KMS-11 (cell line): ENCODE measurements around the gene OTOF.

Experiments used
- H2AFZ ChIP-seq: fragments of 200-600 bp; sonication (generic); 2 replicates; pipeline ENCODE4 v1.6.1; 2016; ENCODE audit warnings: antibody characterized with exemption, mixed run types, low read depth
- H3K27ac ChIP-seq: fragments of 200-600 bp; sonication (generic); 2 replicates; pipeline ENCODE4 v1.6.1; 2016; ENCODE audit warnings: mild to moderate bottlenecking, mixed run types
- H3K27me3 ChIP-seq: fragments of 200-600 bp; sonication (generic); 2 replicates; pipeline ENCODE4 v1.6.1; 2017; ENCODE audit warnings: mild to moderate bottlenecking, low read depth, mixed run types, moderate library complexity; ENCODE audit not compliant: insufficient read depth
- H3K36me3 ChIP-seq: fragments of 200-600 bp; sonication (generic); 2 replicates; pipeline ENCODE4 v1.6.1; 2017; ENCODE audit warnings: mild to moderate bottlenecking, mixed run types; ENCODE audit not compliant: insufficient read depth
- H3K4me1 ChIP-seq: fragments of 200-600 bp; sonication (generic); 2 replicates; pipeline ENCODE4 v1.6.1; 2016; ENCODE audit warnings: mild to moderate bottlenecking, low read depth, mixed run types; ENCODE audit not compliant: poor library complexity, severe bottlenecking
- H3K4me2 ChIP-seq: fragments of 200-600 bp; sonication (generic); 2 replicates; pipeline ENCODE4 v1.7.0; 2016; ENCODE audit warnings: mild to moderate bottlenecking, mixed run types
- H3K4me3 ChIP-seq: fragments of 200-600 bp; sonication (generic); IDR thresholded peaks from 2 replicates; pipeline ENCODE4 v1.6.1; 2017; ENCODE audit warnings: low read depth, low read length, mixed read lengths; ENCODE audit not compliant: insufficient read depth
- H3K79me2 ChIP-seq: fragments of 200-600 bp; sonication (generic); 2 replicates; pipeline ENCODE4 v1.6.1; 2016; ENCODE audit warnings: low read depth, mixed run types; ENCODE audit not compliant: insufficient read depth
- H3K9ac ChIP-seq: fragments of 200-600 bp; sonication (generic); 2 replicates; pipeline ENCODE4 v1.6.1; 2016; ENCODE audit warnings: mild to moderate bottlenecking, mixed run types
- H4K20me1 ChIP-seq: fragments of 200-600 bp; sonication (generic); 2 replicates; pipeline ENCODE4 v1.6.1; 2016; ENCODE audit warnings: mild to moderate bottlenecking, mixed run types; ENCODE audit not compliant: insufficient read depth
- CTCF ChIP-seq: fragments of 200-600 bp; sonication (generic); conservative IDR thresholded peaks from 2 replicates; pipeline ENCODE4 v1.6.1; 2017; ENCODE audit warnings: low read depth, mild to moderate bottlenecking, antibody characterized with exemption, low read length, moderate library complexity, mixed read lengths

The OTOF gene

GRCh38 chr2:26449278-26450030 lies 28.5 kb downstream of the OTOF start:
- Histone ChIP-seq H3K4me2 (no peak overlapping the region), H3K9ac (no peak overlapping the region), H2AFZ (no peak overlapping the region), H3K4me3 (no peak overlapping the region), H3K4me1 (no peaks in the 10 kb centered on the region), H4K20me1 (no peaks in the 10 kb centered on the region), H3K36me3 (no peaks in the 10 kb centered on the region), H3K27me3 (no peaks in the 10 kb centered on the region), H3K79me2 (no peaks in the 10 kb centered on the region), H3K27ac (no peak overlapping the region)
- TF ChIP-seq CTCF, result no peak

- H3K9ac ChIP-seq, result no peak overlapping the region
- H4K20me1 ChIP-seq, result no peaks in the 10 kb centered on the region
- H3K4me1 ChIP-seq, result no peaks in the 10 kb centered on the region
- no peak overlapping the region for H2AFZ ChIP-seq
- H3K4me3 ChIP-seq, result no peak overlapping the region
- no peak overlapping the region for H3K4me2 ChIP-seq
- H3K36me3 ChIP-seq, result no peaks in the 10 kb centered on the region
- no peak for TF ChIP-seq CTCF
- H3K79me2 ChIP-seq, result no peaks in the 10 kb centered on the region
- no peak overlapping the region for H3K27ac ChIP-seq
- no peaks in the 10 kb centered on the region for H3K27me3 ChIP-seq
Observed at GRCh38 chr2:26448651-26449050, 29.3 kb downstream of the OTOF start.

- H3K4me1 ChIP-seq, result no peaks in the 10 kb centered on the region
- no peak overlapping the region for H3K27ac ChIP-seq
- no peak overlapping the region for H2AFZ ChIP-seq
- H4K20me1 ChIP-seq, result no peaks in the 10 kb centered on the region
- no peak overlapping the region for H3K4me3 ChIP-seq
- H3K79me2 ChIP-seq, result no peaks in the 10 kb centered on the region
- no peaks in the 10 kb centered on the region for H3K36me3 ChIP-seq
- H3K9ac ChIP-seq, result no peak overlapping the region
- no peak for TF ChIP-seq CTCF
- H3K27me3 ChIP-seq, result no peaks in the 10 kb centered on the region
- no peak overlapping the region for H3K4me2 ChIP-seq
Observed at GRCh38 chr2:26444236-26444635, 33.7 kb downstream of the OTOF start.

GRCh38 chr2:26442707-26443106 lies 35.2 kb downstream of the OTOF start:
- Histone ChIP-seq H3K4me2 (no peak overlapping the region), H3K4me1 (no peaks in the 10 kb centered on the region)

More at GRCh38 chr2:26442707-26443106, 35.2 kb downstream of the OTOF start:
- Histone ChIP-seq H3K9ac (no peak overlapping the region), H3K36me3 (no peaks in the 10 kb centered on the region), H3K27me3 (no peaks in the 10 kb centered on the region), H4K20me1 (no peaks in the 10 kb centered on the region), H2AFZ (no peak overlapping the region), H3K27ac (no peak overlapping the region), H3K4me3 (no peak overlapping the region), H3K79me2 (no peaks in the 10 kb centered on the region)
- no peak for TF ChIP-seq CTCF
